AG04450 (cell line): ENCODE measurements around the gene POU2AF1. TPM values are rescaled to one million over a fixed set of nuclear protein-coding genes. Genes with fewer than 3 reads are reported as not detected.

Source experiments
- CTCF ChIA-PET: fragments of 300-600, 350-600 bp; formaldehyde crosslinking; extraction: SDS; loops from one replicate; lab custom pipeline; 2022; ENCODE audit warnings: antibody characterized with exemption, inconsistent platforms; lab: Charles Lee
- POLR2A ChIA-PET: fragments of 350-600 bp; formaldehyde crosslinking; extraction: SDS; loops from one replicate; lab custom pipeline; 2021; ENCODE audit warnings: antibody characterized with exemption, inconsistent platforms; lab: Yijun Ruan, JAX
- DNase-seq: peaks from one replicate; pipeline ENCODE4 v3.0.0-alpha.2; 2011; ENCODE audit warnings: low read depth, low spot score
- H3K27ac ChIP-seq: one replicate; pipeline ENCODE4 v1.5.1; 2012; ENCODE audit warnings: low read depth, low read length, control low read depth
- H3K27me3 ChIP-seq: one replicate; pipeline ENCODE4 v1.6.0; 2012; ENCODE audit warnings: low read length; ENCODE audit not compliant: control insufficient read depth, insufficient read depth
- H3K4me3 ChIP-seq: 2 replicates; pipeline ENCODE4 v1.5.1; 2011; ENCODE audit warnings: mild to moderate bottlenecking, low read depth, low read length, control low read depth
- H3K9me3 ChIP-seq: 2 replicates; pipeline ENCODE4 v1.5.1; 2012; ENCODE audit warnings: low read length; ENCODE audit not compliant: control insufficient read depth, insufficient read depth
- polyA plus RNA-seq: library from polyadenylated mRNA; depleted of rRNA; stranded (reverse); fragments of >200 nt; gene quantifications from 2 replicates; pipeline ENCODE4 v1.2.3, GENCODE V29; 2011
- TF ChIP-seq, protein P1 (sequence below): IDR thresholded peaks from 2 replicates; pipeline ENCODE4 v1.5.1; 2011; ENCODE audit warnings: low read depth, low read length, control low read depth, inconsistent platforms

Gene POU2AF1
- polyA plus RNA-seq, 1 experiment: not detected

DNA sequence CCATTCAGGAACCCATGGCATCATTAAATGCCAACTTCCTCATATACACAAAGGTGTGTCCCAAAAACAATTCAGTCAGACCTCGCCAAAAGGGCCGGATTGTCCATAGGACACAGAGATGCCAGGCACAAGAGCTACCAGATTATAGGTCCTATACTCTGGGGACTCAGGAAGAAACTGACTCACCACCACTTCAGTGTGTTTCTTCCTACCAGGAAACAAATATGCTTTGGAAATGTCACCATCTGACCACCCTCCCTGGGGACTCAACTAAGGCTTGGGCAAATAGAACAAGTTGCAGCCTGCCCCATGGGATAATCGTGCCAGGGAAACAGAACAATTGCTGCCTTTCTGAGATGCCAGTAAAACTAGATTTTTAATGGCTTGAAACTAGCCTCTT lies 69.0 kb downstream of the POU2AF1 start:
- DNase-seq: no peak
- TF ChIP-seq, protein P1, sequence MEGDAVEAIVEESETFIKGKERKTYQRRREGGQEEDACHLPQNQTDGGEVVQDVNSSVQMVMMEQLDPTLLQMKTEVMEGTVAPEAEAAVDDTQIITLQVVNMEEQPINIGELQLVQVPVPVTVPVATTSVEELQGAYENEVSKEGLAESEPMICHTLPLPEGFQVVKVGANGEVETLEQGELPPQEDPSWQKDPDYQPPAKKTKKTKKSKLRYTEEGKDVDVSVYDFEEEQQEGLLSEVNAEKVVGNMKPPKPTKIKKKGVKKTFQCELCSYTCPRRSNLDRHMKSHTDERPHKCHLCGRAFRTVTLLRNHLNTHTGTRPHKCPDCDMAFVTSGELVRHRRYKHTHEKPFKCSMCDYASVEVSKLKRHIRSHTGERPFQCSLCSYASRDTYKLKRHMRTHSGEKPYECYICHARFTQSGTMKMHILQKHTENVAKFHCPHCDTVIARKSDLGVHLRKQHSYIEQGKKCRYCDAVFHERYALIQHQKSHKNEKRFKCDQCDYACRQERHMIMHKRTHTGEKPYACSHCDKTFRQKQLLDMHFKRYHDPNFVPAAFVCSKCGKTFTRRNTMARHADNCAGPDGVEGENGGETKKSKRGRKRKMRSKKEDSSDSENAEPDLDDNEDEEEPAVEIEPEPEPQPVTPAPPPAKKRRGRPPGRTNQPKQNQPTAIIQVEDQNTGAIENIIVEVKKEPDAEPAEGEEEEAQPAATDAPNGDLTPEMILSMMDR: no peak
- Histone ChIP-seq H3K27me3 (peaks cover 47% of the 10 kb centered on the region), H3K27ac (no peak overlapping the region), H3K4me3 (no peak overlapping the region), H3K9me3 (no peaks in the 10 kb centered on the region)
- CTCF ChIA-PET: no interaction called here
- POLR2A ChIA-PET: no interaction called here

DNA sequence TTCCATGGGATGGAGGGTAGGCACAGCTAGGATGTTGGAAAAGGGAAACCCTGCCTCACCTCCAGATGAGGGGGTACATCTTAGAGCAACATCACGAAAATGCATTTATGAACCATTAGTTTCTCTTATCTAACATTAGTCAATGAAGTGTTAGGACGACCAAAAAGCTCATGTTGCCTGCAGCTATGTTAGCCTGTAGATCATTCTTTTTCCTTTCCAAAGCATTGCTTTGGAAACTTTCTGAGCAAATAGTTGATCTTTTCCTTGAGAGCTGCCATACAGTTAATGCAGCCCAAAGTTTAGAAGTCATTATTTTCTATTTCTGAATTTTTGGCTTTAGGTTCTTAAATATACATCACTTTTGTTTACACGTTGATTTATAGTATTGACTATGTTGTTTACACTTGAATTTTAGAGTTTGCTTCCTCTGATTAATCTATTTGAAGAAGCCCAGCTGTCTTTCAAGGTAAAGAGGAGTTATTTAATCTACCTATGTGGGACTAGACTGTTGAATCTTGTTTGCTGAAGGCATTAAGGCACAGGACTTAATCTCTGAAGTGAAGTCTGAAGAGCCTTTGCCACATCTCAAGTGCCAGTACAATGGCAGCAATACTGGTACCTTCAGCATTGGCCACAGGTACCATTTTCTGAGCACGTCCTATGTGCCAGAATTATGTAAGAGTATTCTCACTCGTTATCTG lies 69.7 kb downstream of the POU2AF1 start:
- H3K27ac ChIP-seq: no peak overlapping the region
- TF ChIP-seq, protein P1: no peak
- no peak for DNase-seq
- peaks cover 52% of the 10 kb centered on the region for H3K27me3 ChIP-seq
- no peak overlapping the region for H3K4me3 ChIP-seq
- POLR2A ChIA-PET: no interaction called here
- CTCF ChIA-PET: no interaction called here
- no peaks in the 10 kb centered on the region for H3K9me3 ChIP-seq

DNA sequence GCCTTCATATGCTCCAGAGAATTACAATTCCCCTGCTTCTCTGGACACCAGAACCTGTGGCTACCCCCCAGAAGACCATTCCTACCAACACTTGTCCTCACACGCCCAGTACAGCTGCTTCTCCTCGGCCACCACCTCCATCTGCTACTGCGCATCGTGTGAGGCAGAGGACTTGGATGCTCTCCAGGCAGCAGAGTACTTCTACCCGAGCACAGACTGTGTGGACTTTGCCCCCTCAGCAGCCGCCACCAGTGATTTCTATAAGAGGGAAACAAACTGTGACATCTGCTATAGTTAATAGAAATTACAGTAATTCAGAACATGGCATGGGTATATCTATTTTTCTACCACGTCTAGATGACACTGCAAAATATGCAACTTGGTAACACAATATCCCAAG lies 70.9 kb downstream of the POU2AF1 start:
- DNase-seq: no peak
- Histone ChIP-seq H3K27me3 (peaks cover 52% of the 10 kb centered on the region), H3K27ac (no peak overlapping the region), H3K9me3 (no peaks in the 10 kb centered on the region), H3K4me3 (no peak overlapping the region)
- TF ChIP-seq, protein P1: no peak
- ChIA-PET POLR2A (no interaction called here), CTCF (no interaction called here)

- POLR2A ChIA-PET: no interaction called here
- TF ChIP-seq, protein P1: no peak
- CTCF ChIA-PET: no interaction called here
- H3K4me3 ChIP-seq: no peak overlapping the region
- H3K27me3 ChIP-seq: peaks cover 56% of the 10 kb centered on the region
- H3K27ac ChIP-seq: no peak overlapping the region
- no peaks in the 10 kb centered on the region for H3K9me3 ChIP-seq
- DNase-seq: no peak
These were observed 71.5 kb downstream of the POU2AF1 start for GRCh38 chr11:111307472-111308108.

DNA sequence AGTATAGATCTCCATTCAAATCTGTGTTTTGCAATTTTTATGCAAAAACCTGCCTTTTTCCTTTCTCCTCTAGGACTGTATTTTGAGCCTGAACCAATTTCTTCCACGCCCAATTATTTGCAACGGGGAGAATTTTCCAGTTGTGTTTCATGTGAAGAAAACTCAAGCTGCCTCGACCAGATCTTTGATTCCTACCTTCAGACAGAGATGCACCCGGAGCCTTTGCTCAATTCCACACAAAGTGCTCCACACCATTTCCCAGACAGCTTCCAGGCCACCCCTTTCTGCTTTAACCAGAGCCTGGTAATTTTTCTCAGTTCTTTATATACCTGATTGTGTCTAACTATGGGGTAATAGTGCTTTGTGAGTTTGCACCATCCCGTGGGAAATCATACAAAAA lies 72.8 kb downstream of the POU2AF1 start:
- DNase-seq: no peak
- Histone ChIP-seq H3K27ac (no peak overlapping the region), H3K9me3 (no peaks in the 10 kb centered on the region), H3K4me3 (no peak overlapping the region), H3K27me3 (peaks cover 63% of the 10 kb centered on the region)
- CTCF ChIA-PET: no interaction called here
- TF ChIP-seq, protein P1: no peak
- POLR2A ChIA-PET: no interaction called here
